ENCODE measurements around the gene MYL12B. TPM values are rescaled to one million over a fixed set of nuclear protein-coding genes. Genes with fewer than 3 reads are reported as not detected.

MYL12B gene
- total and polyA plus RNA-seq, 3 experiments from 2014 or later: 251 to 1,057 (median 252) TPM

GRCh38 chr18:3230401-3231334 lies 31.3 kb upstream of the MYL12B start:
- Histone ChIP-seq H3K4me3 (ENCODE audit: low read length) (no peak overlapping the region), H3K9me3 (ENCODE audit: low read length) (no peaks in the 10 kb centered on the region), H3K36me3 (ENCODE audit: insufficient read depth, low read length) (no peaks in the 10 kb centered on the region), H3K4me1 (ENCODE audit: insufficient read depth, low read length) (no peaks in the 10 kb centered on the region), H3K27ac (ENCODE audit: low read depth, low read length) (no peak overlapping the region), H3K27me3 (ENCODE audit: insufficient read depth, low read length, poor library complexity, severe bottlenecking) (no peaks in the 10 kb centered on the region)
- Mint-ChIP-seq H3K9me3 (no peaks in the 10 kb centered on the region), H3K4me3 (no peak overlapping the region), H3K36me3 (peaks cover 0 to 11% (median 3%) of the 10 kb centered on the region in 3 donors), H3K4me1 (peaks cover 0 to 5% (median 4%) of the 10 kb centered on the region in 3 donors), H3K27ac (peak overlapping the region in 1 of 8 donors; percentile 39), H3K27me3 (peaks cover 0 to 4% of the 10 kb centered on the region in 2 donors)
- POLR2A ChIA-PET: interaction anchor here (1.2 kb wide), 1 partner anchor 17 kb away, joined by 4 read pairs; the partner anchor contains the start of gene MYL12A
- no peak for DNase-seq
- CTCF ChIA-PET: interaction anchor here (0.5 kb wide), 1 partner anchor 372 kb away, joined by 3 read pairs; no protein-coding TSS in a partner anchor

GRCh38 chr18:3233004-3233403 lies 28.9 kb upstream of the MYL12B start:
- Mint-ChIP-seq H3K9me3 (no peaks in the 10 kb centered on the region), H3K4me3 (no peak overlapping the region), H3K27ac (no peak overlapping the region), H3K27me3 (peaks cover 0 to 3% of the 10 kb centered on the region in 2 donors), H3K4me1 (peaks cover 0 to 5% (median 4%) of the 10 kb centered on the region in 3 donors), H3K36me3 (peaks cover 0 to 11% (median 3%) of the 10 kb centered on the region in 3 donors)
- ChIA-PET POLR2A (no interaction called here), CTCF (no interaction called here)
- Histone ChIP-seq H3K4me3 (ENCODE audit: low read length) (no peak overlapping the region), H3K27ac (ENCODE audit: low read depth, low read length) (no peak overlapping the region), H3K36me3 (ENCODE audit: insufficient read depth, low read length) (no peaks in the 10 kb centered on the region), H3K4me1 (ENCODE audit: insufficient read depth, low read length) (no peaks in the 10 kb centered on the region), H3K27me3 (ENCODE audit: insufficient read depth, low read length, poor library complexity, severe bottlenecking) (no peaks in the 10 kb centered on the region), H3K9me3 (ENCODE audit: low read length) (no peaks in the 10 kb centered on the region)
- no peak for DNase-seq

GRCh38 chr18:3233433-3234168 lies 28.3 kb upstream of the MYL12B start:
- DNase-seq: no peak
- Histone ChIP-seq H3K9me3 (ENCODE audit: low read length) (no peaks in the 10 kb centered on the region), H3K36me3 (ENCODE audit: insufficient read depth, low read length) (no peaks in the 10 kb centered on the region), H3K4me3 (ENCODE audit: low read length) (no peak overlapping the region), H3K4me1 (ENCODE audit: insufficient read depth, low read length) (no peaks in the 10 kb centered on the region), H3K27ac (ENCODE audit: low read depth, low read length) (no peak overlapping the region), H3K27me3 (ENCODE audit: insufficient read depth, low read length, poor library complexity, severe bottlenecking) (no peaks in the 10 kb centered on the region)
- CTCF ChIA-PET: interaction anchor here (1.3 kb wide), 1 partner anchor 54 kb away, joined by 3 read pairs; no protein-coding TSS in a partner anchor
- POLR2A ChIA-PET: no interaction called here
- H3K27ac Mint-ChIP-seq: no peak overlapping the region
- no peak overlapping the region for H3K4me3 Mint-ChIP-seq
- peaks cover 0 to 11% (median 3%) of the 10 kb centered on the region in 3 donors for H3K36me3 Mint-ChIP-seq
- H3K9me3 Mint-ChIP-seq: no peaks in the 10 kb centered on the region
- H3K4me1 Mint-ChIP-seq: peaks cover 0 to 5% (median 5%) of the 10 kb centered on the region in 3 donors
- peaks cover 0 to 3% of the 10 kb centered on the region in 2 donors for H3K27me3 Mint-ChIP-seq

GRCh38 chr18:3234457-3234856 lies 27.5 kb upstream of the MYL12B start:
- H3K27ac ChIP-seq (ENCODE audit: low read depth, low read length): no peak overlapping the region
- H3K27me3 ChIP-seq (ENCODE audit: insufficient read depth, low read length, poor library complexity, severe bottlenecking): no peaks in the 10 kb centered on the region
- H3K4me1 ChIP-seq (ENCODE audit: insufficient read depth, low read length): no peaks in the 10 kb centered on the region
- peaks cover 0 to 12% (median 9%) of the 10 kb centered on the region in 3 donors for H3K4me1 Mint-ChIP-seq
- H3K36me3 ChIP-seq (ENCODE audit: insufficient read depth, low read length): no peaks in the 10 kb centered on the region
- H3K4me3 Mint-ChIP-seq: no peak overlapping the region
- no peak overlapping the region for H3K4me3 ChIP-seq (ENCODE audit: low read length)
- ChIA-PET POLR2A (no interaction called here), CTCF (interaction anchor here (1.3 kb wide), 1 partner anchor 55 kb away, joined by 3 read pairs; no protein-coding TSS in a partner anchor)
- no peaks in the 10 kb centered on the region for H3K9me3 ChIP-seq (ENCODE audit: low read length)
- DNase-seq: no peak
- H3K27ac Mint-ChIP-seq: no peak overlapping the region
- no peaks in the 10 kb centered on the region for H3K9me3 Mint-ChIP-seq
- peaks cover 0 to 4% of the 10 kb centered on the region in 2 donors for H3K27me3 Mint-ChIP-seq
- H3K36me3 Mint-ChIP-seq: peaks cover 0 to 11% (median 6%) of the 10 kb centered on the region in 3 donors

GRCh38 chr18:3235846-3236245 lies 26.1 kb upstream of the MYL12B start:
- peaks cover 0 to 5% (median 0%) of the 10 kb centered on the region in 5 donors for H3K9me3 Mint-ChIP-seq
- H3K9me3 ChIP-seq (ENCODE audit: low read length): no peaks in the 10 kb centered on the region
- H3K27me3 Mint-ChIP-seq: peaks cover 0 to 4% of the 10 kb centered on the region in 2 donors
- no peak overlapping the region for H3K27ac ChIP-seq (ENCODE audit: low read depth, low read length)
- ChIA-PET CTCF (interaction anchor here (0.6 kb wide), 1 partner anchor 241 kb away, joined by 3 read pairs; no protein-coding TSS in a partner anchor), POLR2A (no interaction called here)
- no peak overlapping the region for H3K27ac Mint-ChIP-seq
- no peaks in the 10 kb centered on the region for H3K27me3 ChIP-seq (ENCODE audit: insufficient read depth, low read length, poor library complexity, severe bottlenecking)
- H3K4me1 ChIP-seq (ENCODE audit: insufficient read depth, low read length): no peaks in the 10 kb centered on the region
- no peak overlapping the region for H3K4me3 ChIP-seq (ENCODE audit: low read length)
- H3K36me3 ChIP-seq (ENCODE audit: insufficient read depth, low read length): no peaks in the 10 kb centered on the region
- H3K36me3 Mint-ChIP-seq: peaks cover 2 to 13% (median 9%) of the 10 kb centered on the region in 3 donors
- DNase-seq: no peak
- H3K4me3 Mint-ChIP-seq: no peak overlapping the region
- H3K4me1 Mint-ChIP-seq: peaks cover 0 to 10% (median 9%) of the 10 kb centered on the region in 3 donors

- no peaks in the 10 kb centered on the region for H3K9me3 ChIP-seq (ENCODE audit: low read length)
- no peak overlapping the region for H3K27ac Mint-ChIP-seq
- H3K4me1 Mint-ChIP-seq: peaks cover 0 to 7% (median 5%) of the 10 kb centered on the region in 3 donors
- H3K27ac ChIP-seq (ENCODE audit: low read depth, low read length): no peak overlapping the region
- no peaks in the 10 kb centered on the region for H3K27me3 ChIP-seq (ENCODE audit: insufficient read depth, low read length, poor library complexity, severe bottlenecking)
- H3K36me3 ChIP-seq (ENCODE audit: insufficient read depth, low read length): no peaks in the 10 kb centered on the region
- CTCF ChIA-PET: no interaction called here
- no peak overlapping the region for H3K4me3 Mint-ChIP-seq
- H3K4me3 ChIP-seq (ENCODE audit: low read length): no peak overlapping the region
- H3K4me1 ChIP-seq (ENCODE audit: insufficient read depth, low read length): no peaks in the 10 kb centered on the region
- H3K27me3 Mint-ChIP-seq: peaks cover 0 to 1% of the 10 kb centered on the region in 2 donors
- H3K36me3 Mint-ChIP-seq: peaks cover 4 to 11% (median 8%) of the 10 kb centered on the region in 3 donors
- H3K9me3 Mint-ChIP-seq: peaks cover 0 to 6% (median 0%) of the 10 kb centered on the region in 5 donors
- DNase-seq: no peak
- POLR2A ChIA-PET: no interaction called here
Measured at GRCh38 chr18:3236470-3236869, 25.5 kb upstream of the MYL12B start.

GRCh38 chr18:3238742-3239141 lies 23.2 kb upstream of the MYL12B start:
- POLR2A ChIA-PET: interaction anchor here (0.5 to 0.6 kb wide), 2 partner anchors 9 to 44 kb away, joined by 3 read pairs; no protein-coding TSS in a partner anchor

More at GRCh38 chr18:3238742-3239141, 23.2 kb upstream of the MYL12B start:
- Mint-ChIP-seq H3K4me1 (peaks cover 0 to 11% (median 5%) of the 10 kb centered on the region in 3 donors), H3K4me3 (no peak overlapping the region), H3K27me3 (peaks cover 0 to 1% of the 10 kb centered on the region in 2 donors), H3K27ac (peak overlapping the region in 2 of 8 donors; percentile 11 to 18), H3K36me3 (peaks cover 9 to 16% (median 12%) of the 10 kb centered on the region in 3 donors), H3K9me3 (peaks cover 0 to 16% (median 8%) of the 10 kb centered on the region in 5 donors)
- DNase-seq: no peak
- Histone ChIP-seq H3K27ac (ENCODE audit: low read depth, low read length) (no peak overlapping the region), H3K9me3 (ENCODE audit: low read length) (no peaks in the 10 kb centered on the region), H3K4me3 (ENCODE audit: low read length) (no peak overlapping the region), H3K4me1 (ENCODE audit: insufficient read depth, low read length) (no peaks in the 10 kb centered on the region), H3K27me3 (ENCODE audit: insufficient read depth, low read length, poor library complexity, severe bottlenecking) (no peaks in the 10 kb centered on the region), H3K36me3 (ENCODE audit: insufficient read depth, low read length) (no peaks in the 10 kb centered on the region)
- CTCF ChIA-PET: interaction anchor here (1.1 to 1.9 kb wide), 4 partner anchors 8 to 302 kb away, joined by 3 to 6 read pairs (median 4); partner anchors contain the start of gene MYL12A
